ENCODE data around the gene TMUB2.

GRCh38 chr17:44203731-44204440 lies 17.1 kb downstream of the TMUB2 start:
- TF ChIP-seq CTCF (IDR thresholded peaks at IDR 0.05) (peak; percentile 33 to 76 (median 56)), POLR2A (IDR thresholded peaks at IDR 0.05) (no peak)
